ENCODE measurements around the gene CHST11. TPM values are rescaled to one million over a fixed set of nuclear protein-coding genes. Genes with fewer than 3 reads are reported as not detected.
A peak's percentile ranks its signal among the peaks of the same experiment; 100 is the strongest.

CHST11 gene
- total and polyA plus RNA-seq, 7 experiments from 2014 or later = 23.4 to 74.3 (median 32.0) TPM

DNA sequence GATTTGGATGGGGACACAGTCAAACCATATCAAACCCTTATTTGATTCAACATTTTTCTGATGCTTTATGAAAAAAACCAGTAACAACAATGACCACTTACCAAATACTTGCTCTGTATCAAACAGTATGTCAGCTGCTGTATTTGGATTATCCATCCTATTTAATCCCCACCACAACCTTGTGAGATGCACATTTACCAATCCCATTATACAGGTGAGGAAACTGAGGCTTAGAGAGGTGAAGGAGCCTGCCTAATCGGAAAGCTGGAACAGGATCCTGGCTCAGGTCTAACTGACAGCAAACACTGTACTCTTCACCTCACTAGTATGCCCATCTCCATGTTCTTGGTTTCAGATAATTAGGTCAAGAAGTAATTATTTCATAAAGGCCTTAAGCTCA lies 13.8 kb downstream of the CHST11 start:
- H3K9me3 ChIP-seq (ENCODE audit: control insufficient read depth in 2 of 3, low read length in 3 of 3) = no peaks in the 10 kb centered on the region
- no peak for DNase-seq
- Mint-ChIP-seq H3K4me1 (peaks cover 65 to 93% (median 85%) of the 10 kb centered on the region in 7 donors), H3K27me3 (no peaks in the 10 kb centered on the region), H3K4me3 (no peak overlapping the region), H3K9me3 (peaks cover 0 to 13% (median 3%) of the 10 kb centered on the region in 11 donors), H3K27ac (peak overlapping the region in 2 of 9 donors; percentile 6 to 98), H3K36me3 (peaks cover 4 to 44% (median 6%) of the 10 kb centered on the region in 5 donors)
- no peaks in the 10 kb centered on the region for H3K36me3 ChIP-seq (ENCODE audit: control insufficient read depth in 2 of 3, insufficient read depth in 3 of 3, low read length in 3 of 3)
- H3K27me3 ChIP-seq (ENCODE audit: control insufficient read depth in 2 of 2, insufficient read depth in 2 of 2, low read length in 2 of 2) = no peaks in the 10 kb centered on the region
- POLR2A ChIA-PET = interaction anchor here (1.2 to 1.4 kb wide), 2 partner anchors 11 to 16 kb away, joined by 5 read pairs; no protein-coding TSS in a partner anchor
- no peak for ATAC-seq
- no peak overlapping the region for H3K27ac ChIP-seq (ENCODE audit: low read depth, low read length)
- H3K4me3 ChIP-seq (ENCODE audit: low read length) = no peak overlapping the region
- CTCF ChIA-PET = interaction anchor here (0.5 kb wide), 1 partner anchor 464 kb away, joined by 5 read pairs; no protein-coding TSS in a partner anchor
- intact Hi-C loops (cut with micrococcal nuclease) = no loop called here
- H3K4me1 ChIP-seq (ENCODE audit: control insufficient read depth in 2 of 2, insufficient read depth in 2 of 2, low read length in 2 of 2) = peaks cover 50 to 69% of the 10 kb centered on the region in 2 donors

DNA sequence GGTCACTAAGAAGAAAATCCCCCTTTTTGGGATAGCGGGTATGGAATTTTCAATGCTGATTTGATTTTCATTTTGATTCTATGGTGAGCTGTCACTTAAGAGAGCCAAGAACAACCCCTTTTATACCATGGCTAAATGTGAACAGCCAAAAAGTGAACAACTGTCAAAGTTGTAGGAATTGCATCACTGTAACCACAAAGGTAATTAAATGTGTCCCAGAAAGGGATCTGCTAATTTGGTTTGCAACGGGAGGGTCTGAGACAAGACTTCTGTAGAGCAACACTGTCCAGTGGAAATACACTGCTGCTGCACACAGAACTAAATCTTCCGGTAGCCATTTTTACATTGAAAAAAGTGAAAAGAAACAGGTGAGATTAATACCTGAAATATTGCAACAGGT lies 14.6 kb downstream of the CHST11 start:
- no peaks in the 10 kb centered on the region for H3K36me3 ChIP-seq (ENCODE audit: control insufficient read depth in 2 of 3, insufficient read depth in 3 of 3, low read length in 3 of 3)
- Mint-ChIP-seq H3K27ac (peak overlapping the region in 1 of 9 donors; percentile 91), H3K9me3 (peaks cover 0 to 13% (median 3%) of the 10 kb centered on the region in 11 donors), H3K27me3 (no peaks in the 10 kb centered on the region), H3K4me1 (peaks cover 63 to 86% (median 82%) of the 10 kb centered on the region in 7 donors), H3K4me3 (no peak overlapping the region), H3K36me3 (peaks cover 4 to 40% (median 6%) of the 10 kb centered on the region in 5 donors)
- ChIA-PET CTCF (no interaction called here), POLR2A (interaction anchor here (1.2 to 1.7 kb wide), 4 partner anchors 9 to 15 kb away, joined by 3 to 5 read pairs (median 4); partner anchors contain the start of gene CHST11)
- H3K4me3 ChIP-seq (ENCODE audit: low read length) = no peak overlapping the region
- no peaks in the 10 kb centered on the region for H3K9me3 ChIP-seq (ENCODE audit: control insufficient read depth in 2 of 3, low read length in 3 of 3)
- H3K27me3 ChIP-seq (ENCODE audit: control insufficient read depth in 2 of 2, insufficient read depth in 2 of 2, low read length in 2 of 2) = no peaks in the 10 kb centered on the region
- H3K27ac ChIP-seq (ENCODE audit: low read depth, low read length) = no peak overlapping the region
- DNase-seq (no peak), ATAC-seq (no peak)
- intact Hi-C loops (cut with micrococcal nuclease) = loop anchor here in 1 of 2 donors (1.0 kb wide), 1 partner anchor 8 kb away; no protein-coding TSS in a partner anchor
- peaks cover 47 to 65% of the 10 kb centered on the region in 2 donors for H3K4me1 ChIP-seq (ENCODE audit: control insufficient read depth in 2 of 2, insufficient read depth in 2 of 2, low read length in 2 of 2)

DNA sequence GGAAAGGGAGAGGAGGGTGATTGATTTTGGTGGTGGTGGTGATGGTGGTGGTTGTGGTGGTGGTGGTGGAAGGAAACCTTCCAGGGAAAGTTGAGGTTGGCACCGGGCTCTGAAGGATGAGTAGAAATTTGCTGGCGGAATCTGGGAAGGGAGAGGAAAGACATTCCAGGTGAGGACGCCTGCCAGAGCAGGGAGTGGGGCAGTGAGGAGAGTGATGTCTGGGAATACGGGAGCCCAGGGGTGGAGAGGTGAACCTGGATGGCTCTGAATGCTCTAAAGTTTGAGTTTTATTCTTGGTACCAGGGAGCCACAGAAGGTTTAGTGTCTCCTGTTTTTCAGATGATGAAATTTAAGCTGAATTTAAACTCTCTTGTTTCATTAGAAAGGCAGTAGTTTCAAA lies 16.0 kb downstream of the CHST11 start:
- no peak for ATAC-seq
- H3K4me3 ChIP-seq (ENCODE audit: low read length) = no peak overlapping the region
- Mint-ChIP-seq H3K4me3 (peak overlapping the region in 7 of 10 donors; percentile 10 to 72 (median 53)), H3K4me1 (peaks cover 57 to 86% (median 82%) of the 10 kb centered on the region in 7 donors), H3K9me3 (peaks cover 0 to 13% (median 3%) of the 10 kb centered on the region in 11 donors), H3K27ac (peak overlapping the region; percentile 25 to 91 (median 74)), H3K27me3 (no peaks in the 10 kb centered on the region), H3K36me3 (peaks cover 4 to 33% (median 6%) of the 10 kb centered on the region in 5 donors)
- peaks cover 46 to 65% of the 10 kb centered on the region in 2 donors for H3K4me1 ChIP-seq (ENCODE audit: control insufficient read depth in 2 of 2, insufficient read depth in 2 of 2, low read length in 2 of 2)
- H3K36me3 ChIP-seq (ENCODE audit: control insufficient read depth in 2 of 3, insufficient read depth in 3 of 3, low read length in 3 of 3) = no peaks in the 10 kb centered on the region
- POLR2A ChIA-PET = interaction anchor here (0.8 to 2.5 kb wide), 6 partner anchors 8 to 30 kb away, joined by 3 to 12 read pairs (median 4); no protein-coding TSS in a partner anchor
- no peaks in the 10 kb centered on the region for H3K9me3 ChIP-seq (ENCODE audit: control insufficient read depth in 2 of 3, low read length in 3 of 3)
- CTCF ChIA-PET = interaction anchor here (1.0 to 2.4 kb wide), 2 partner anchors 11 to 14 kb away, joined by 4 to 13 read pairs; no protein-coding TSS in a partner anchor
- H3K27me3 ChIP-seq (ENCODE audit: control insufficient read depth in 2 of 2, insufficient read depth in 2 of 2, low read length in 2 of 2) = no peaks in the 10 kb centered on the region
- no peak overlapping the region for H3K27ac ChIP-seq (ENCODE audit: low read depth, low read length)
- no peak for DNase-seq
- intact Hi-C loops (cut with micrococcal nuclease) = loop anchor here in 1 of 2 donors (1.0 kb wide), 2 partner anchors 9 to 13 kb away; no protein-coding TSS in a partner anchor

DNA sequence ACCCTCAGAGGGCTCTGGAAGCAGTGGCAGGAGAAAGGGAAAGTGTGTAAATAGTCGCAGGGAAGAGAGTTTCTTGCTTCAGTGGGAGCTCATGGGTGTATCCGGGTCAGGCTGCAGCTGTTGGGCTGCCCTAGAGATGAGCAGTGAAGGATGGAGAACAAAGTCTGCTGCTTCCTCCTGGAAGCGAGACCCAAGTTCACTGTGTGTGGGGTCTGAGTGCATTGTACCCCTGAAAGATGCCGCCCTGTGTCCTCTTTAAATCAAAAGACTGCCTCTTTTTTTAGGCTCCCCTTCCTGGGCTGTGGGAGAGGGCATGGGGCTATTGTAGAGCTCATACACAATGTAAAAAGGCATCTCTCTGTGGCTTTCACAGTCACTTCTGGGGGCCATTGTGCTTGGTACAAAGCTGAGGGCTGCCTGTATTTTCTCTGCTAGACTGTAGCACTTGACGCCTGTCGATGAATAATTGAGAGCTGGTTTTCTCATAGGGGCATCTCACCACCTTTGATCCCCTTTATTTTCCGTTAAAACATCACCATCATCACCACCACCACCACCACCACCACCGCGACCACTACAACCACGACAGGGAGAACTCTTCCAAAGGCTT lies 16.7 kb downstream of the CHST11 start:
- ChIA-PET CTCF (interaction anchor here (1.0 to 2.4 kb wide), 2 partner anchors 12 to 15 kb away, joined by 4 to 13 read pairs; no protein-coding TSS in a partner anchor), POLR2A (interaction anchor here (0.6 to 2.5 kb wide), 6 partner anchors 10 to 29 kb away, joined by 3 to 12 read pairs (median 4); no protein-coding TSS in a partner anchor)
- H3K27me3 Mint-ChIP-seq = no peaks in the 10 kb centered on the region
- Histone ChIP-seq H3K9me3 (ENCODE audit: control insufficient read depth in 2 of 3, low read length in 3 of 3) (no peaks in the 10 kb centered on the region), H3K27me3 (ENCODE audit: control insufficient read depth in 2 of 2, insufficient read depth in 2 of 2, low read length in 2 of 2) (no peaks in the 10 kb centered on the region), H3K4me1 (ENCODE audit: control insufficient read depth in 2 of 2, insufficient read depth in 2 of 2, low read length in 2 of 2) (peaks cover 44 to 59% of the 10 kb centered on the region in 2 donors), H3K36me3 (ENCODE audit: control insufficient read depth in 2 of 3, insufficient read depth in 3 of 3, low read length in 3 of 3) (no peaks in the 10 kb centered on the region), H3K4me3 (ENCODE audit: low read length) (peak overlapping the region; percentile 14), H3K27ac (ENCODE audit: low read depth, low read length) (no peak overlapping the region)
- peak overlapping the region; percentile 10 to 72 (median 52) for H3K4me3 Mint-ChIP-seq
- intact Hi-C loops (cut with micrococcal nuclease) = loop anchor here in 1 of 2 donors (1.0 kb wide), 2 partner anchors 10 to 12 kb away; no protein-coding TSS in a partner anchor
- peak overlapping the region; percentile 46 to 91 (median 76) for H3K27ac Mint-ChIP-seq
- H3K36me3 Mint-ChIP-seq = peaks cover 4 to 30% (median 6%) of the 10 kb centered on the region in 5 donors
- peaks cover 60 to 86% (median 82%) of the 10 kb centered on the region in 7 donors for H3K4me1 Mint-ChIP-seq
- DNase-seq (no peak), ATAC-seq (peak; percentile 51)
- peaks cover 0 to 13% (median 3%) of the 10 kb centered on the region in 11 donors for H3K9me3 Mint-ChIP-seq

DNA sequence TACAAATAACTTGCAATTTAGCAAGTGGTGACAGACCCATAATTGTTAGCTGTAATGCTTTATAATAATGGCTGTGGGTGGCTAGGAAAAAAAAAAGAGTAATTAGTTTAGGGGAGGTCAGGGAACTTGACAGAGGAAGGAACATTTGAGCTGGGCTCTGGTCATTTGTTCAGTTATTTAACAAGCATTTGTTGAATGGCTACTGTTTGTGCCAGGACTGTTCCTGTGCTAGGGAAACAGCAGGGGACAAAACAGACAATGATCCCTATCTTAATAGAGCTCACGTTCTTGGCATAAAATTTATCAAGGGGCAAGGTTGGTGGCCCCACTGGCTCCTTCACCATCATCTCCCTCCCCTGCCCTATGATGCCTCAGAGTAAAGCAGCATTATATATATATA lies 18.5 kb downstream of the CHST11 start:
- Mint-ChIP-seq H3K27ac (peak overlapping the region in 3 of 9 donors; percentile 12 to 91 (median 27)), H3K27me3 (no peaks in the 10 kb centered on the region), H3K4me3 (no peak overlapping the region), H3K9me3 (peaks cover 0 to 7% (median 3%) of the 10 kb centered on the region in 11 donors), H3K4me1 (peaks cover 56 to 84% (median 81%) of the 10 kb centered on the region in 7 donors), H3K36me3 (peaks cover 4 to 25% (median 8%) of the 10 kb centered on the region in 5 donors)
- ATAC-seq (no peak), DNase-seq (no peak)
- Histone ChIP-seq H3K4me3 (ENCODE audit: low read length) (no peak overlapping the region), H3K9me3 (ENCODE audit: control insufficient read depth in 2 of 3, low read length in 3 of 3) (no peaks in the 10 kb centered on the region), H3K27me3 (ENCODE audit: control insufficient read depth in 2 of 2, insufficient read depth in 2 of 2, low read length in 2 of 2) (no peaks in the 10 kb centered on the region), H3K4me1 (ENCODE audit: control insufficient read depth in 2 of 2, insufficient read depth in 2 of 2, low read length in 2 of 2) (peaks cover 46 to 65% of the 10 kb centered on the region in 2 donors), H3K36me3 (ENCODE audit: control insufficient read depth in 2 of 3, insufficient read depth in 3 of 3, low read length in 3 of 3) (no peaks in the 10 kb centered on the region), H3K27ac (ENCODE audit: low read depth, low read length) (no peak overlapping the region)
- ChIA-PET POLR2A (interaction anchor here (0.6 kb wide), 1 partner anchor 34 kb away, joined by 4 read pairs; no protein-coding TSS in a partner anchor), CTCF (no interaction called here)
- intact Hi-C loops (cut with micrococcal nuclease) = no loop called here

DNA sequence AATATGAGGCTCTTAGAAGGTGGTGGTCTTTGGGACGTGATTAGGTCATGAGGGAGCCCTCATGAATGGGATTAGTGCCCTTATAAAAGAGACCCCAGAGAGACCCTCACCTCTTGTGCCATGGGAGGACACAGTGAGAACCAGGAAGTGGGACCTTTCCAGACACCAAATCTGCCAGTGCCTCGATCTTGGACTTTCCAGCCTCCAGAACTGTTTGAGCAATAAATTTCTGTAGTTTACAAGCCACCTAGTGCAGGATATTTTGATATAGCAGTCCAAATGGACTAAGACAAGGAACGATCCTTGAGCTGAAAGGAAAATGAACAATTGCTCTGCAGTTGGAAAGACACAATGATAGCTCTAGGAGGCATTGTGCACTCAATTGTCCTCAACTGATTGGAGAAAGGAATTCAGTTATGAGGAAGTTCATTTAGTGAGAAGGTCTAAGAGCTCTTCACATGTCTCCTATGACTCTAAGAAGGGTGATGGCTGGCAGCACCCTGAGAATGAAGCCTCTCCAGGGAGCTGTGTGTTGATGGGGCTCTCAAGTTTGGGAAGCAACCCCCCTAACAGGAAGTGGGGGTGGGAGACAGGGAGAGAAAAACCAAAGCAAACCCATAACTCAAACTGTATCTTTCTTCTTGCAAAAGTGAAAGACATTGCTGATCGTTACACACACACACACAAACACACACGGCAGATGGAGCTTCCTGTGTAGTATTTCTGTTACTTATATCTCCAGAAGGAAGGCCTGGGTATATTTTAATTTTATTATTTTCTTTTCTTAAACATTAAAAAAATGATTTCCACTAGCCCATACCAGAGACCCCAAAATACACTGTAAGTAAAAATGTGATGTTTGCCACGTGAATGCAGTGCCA lies 21.0 kb downstream of the CHST11 start:
- no peaks in the 10 kb centered on the region for H3K36me3 ChIP-seq (ENCODE audit: control insufficient read depth in 2 of 3, insufficient read depth in 3 of 3, low read length in 3 of 3)
- H3K27ac ChIP-seq (ENCODE audit: low read depth, low read length) = peak overlapping the region; percentile 49
- no peak for DNase-seq
- Mint-ChIP-seq H3K9me3 (no peaks in the 10 kb centered on the region), H3K4me1 (peaks cover 57 to 90% (median 86%) of the 10 kb centered on the region in 7 donors), H3K36me3 (peaks cover 3 to 32% (median 12%) of the 10 kb centered on the region in 5 donors), H3K27me3 (no peaks in the 10 kb centered on the region), H3K27ac (peak overlapping the region; percentile 83 to 97 (median 90)), H3K4me3 (peak overlapping the region; percentile 82 to 93 (median 89))
- intact Hi-C loops (cut with micrococcal nuclease) = loop anchor here in 1 of 2 donors (1.0 kb wide), 2 partner anchors 9 to 14 kb away; no protein-coding TSS in a partner anchor
- POLR2A ChIA-PET = interaction anchor here (0.9 to 2.8 kb wide), 8 partner anchors 8 to 340 kb away, joined by 3 to 20 read pairs (median 6); partner anchors contain the start of genes CHST11 and NFYB
- no peaks in the 10 kb centered on the region for H3K9me3 ChIP-seq (ENCODE audit: control insufficient read depth in 2 of 3, low read length in 3 of 3)
- H3K4me3 ChIP-seq (ENCODE audit: low read length) = peak overlapping the region; percentile 28
- peak; percentile 37 for ATAC-seq
- no peaks in the 10 kb centered on the region for H3K27me3 ChIP-seq (ENCODE audit: control insufficient read depth in 2 of 2, insufficient read depth in 2 of 2, low read length in 2 of 2)
- peaks cover 66 to 72% of the 10 kb centered on the region in 2 donors for H3K4me1 ChIP-seq (ENCODE audit: control insufficient read depth in 2 of 2, insufficient read depth in 2 of 2, low read length in 2 of 2)
- CTCF ChIA-PET = interaction anchor here (0.7 to 1.6 kb wide), 3 partner anchors 16 to 23 kb away, joined by 3 to 7 read pairs (median 4); no protein-coding TSS in a partner anchor
